ENCODE data around the gene COL13A1.

COL13A1 gene

GRCh38 chr10:69913606-69914382 is 112.1 kb downstream of the COL13A1 start:
- H3K27ac ChIP-seq = peak overlapping the region; percentile 35 to 42
- no peaks in the 10 kb centered on the region for H3K36me3 ChIP-seq
- no peaks in the 10 kb centered on the region for H3K9me3 ChIP-seq
- H3K4me3 ChIP-seq = no peak overlapping the region
- peaks cover 0 to 60% (median 47%) of the 10 kb centered on the region in 4 donors for H3K4me1 ChIP-seq
- H3K27me3 ChIP-seq = no peaks in the 10 kb centered on the region
- intact Hi-C loops (cut with DNase I; ENCODE audit: low total_unique reads) = loop anchor here (2.0 to 5.0 kb wide), 2 partner anchors 126 to 269 kb away; no protein-coding TSS in a partner anchor
- DNase-seq = no peak
- TF ChIP-seq CTCF (IDR thresholded peaks at IDR 0.05) = no peak

- H3K27ac ChIP-seq = no peak overlapping the region
- no peak overlapping the region for H3K4me3 ChIP-seq
- peak; percentile 96 to 97 for TF ChIP-seq CTCF (IDR thresholded peaks at IDR 0.05)
- intact Hi-C loops (cut with DNase I; ENCODE audit: low total_unique reads) = loop anchor here (2.0 to 5.0 kb wide), 2 partner anchors 127 to 270 kb away; no protein-coding TSS in a partner anchor
- peaks cover 0 to 55% (median 47%) of the 10 kb centered on the region in 4 donors for H3K4me1 ChIP-seq
- no peaks in the 10 kb centered on the region for H3K9me3 ChIP-seq
- no peaks in the 10 kb centered on the region for H3K27me3 ChIP-seq
- H3K36me3 ChIP-seq = peaks cover 0 to under 1% (median 0%) of the 10 kb centered on the region in 3 donors
- peak; percentile 71 to 87 for DNase-seq
Measured at GRCh38 chr10:69914398-69915214, 112.9 kb downstream of the COL13A1 start.

GRCh38 chr10:69915215-69915560 is 113.5 kb downstream of the COL13A1 start:
- no peak overlapping the region for H3K27ac ChIP-seq
- peaks cover 0 to 49% (median 44%) of the 10 kb centered on the region in 4 donors for H3K4me1 ChIP-seq
- H3K36me3 ChIP-seq = peaks cover 0 to 7% (median 0%) of the 10 kb centered on the region in 3 donors
- intact Hi-C loops (cut with DNase I; ENCODE audit: low total_unique reads) = loop anchor here (2.0 kb wide), 1 partner anchor 270 kb away; no protein-coding TSS in a partner anchor
- no peaks in the 10 kb centered on the region for H3K9me3 ChIP-seq
- H3K27me3 ChIP-seq = no peaks in the 10 kb centered on the region
- no peak for DNase-seq
- H3K4me3 ChIP-seq = no peak overlapping the region
- no peak for TF ChIP-seq CTCF (IDR thresholded peaks at IDR 0.05)

DNA sequence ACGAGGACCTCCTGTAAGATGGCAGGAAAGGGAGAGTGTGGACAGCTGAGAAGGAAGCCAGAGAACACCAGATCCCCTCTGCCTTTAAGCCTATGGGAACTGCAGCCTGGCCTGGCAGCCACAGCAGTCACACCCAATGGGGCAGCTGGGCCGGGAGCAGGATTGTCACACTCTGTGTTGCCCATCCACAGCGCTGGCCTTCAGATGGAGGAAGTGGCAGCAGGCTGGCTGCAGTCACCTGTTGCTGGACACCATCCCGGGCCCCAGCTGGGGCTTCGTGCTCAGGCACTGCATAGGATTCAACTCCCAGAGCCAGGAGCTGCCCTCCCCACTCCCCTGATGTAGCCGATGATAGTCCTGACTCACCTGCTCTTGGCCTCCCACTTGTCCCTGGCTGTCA is 114.4 kb downstream of the COL13A1 start:
- H3K36me3 ChIP-seq = peaks cover 0 to 9% (median 0%) of the 10 kb centered on the region in 3 donors
- DNase-seq = no peak

More for the DNA sequence above, 114.4 kb downstream of the COL13A1 start:
- Histone ChIP-seq H3K9me3 (no peaks in the 10 kb centered on the region), H3K4me1 (peaks cover 0 to 39% (median 35%) of the 10 kb centered on the region in 4 donors), H3K27ac (no peak overlapping the region), H3K27me3 (no peaks in the 10 kb centered on the region), H3K4me3 (no peak overlapping the region)
- intact Hi-C loops (cut with DNase I; ENCODE audit: low total_unique reads) = no loop called here
- TF ChIP-seq CTCF (IDR thresholded peaks at IDR 0.05) = no peak

Data from tibial artery (tissue), 4 donors.